ENCODE measurements around the gene TRIM29. TPM values are rescaled to one million over a fixed set of nuclear protein-coding genes. Genes with fewer than 3 reads are reported as not detected.

Gene TRIM29
- total and polyA plus RNA-seq, 2 of the 13 experiments (the other 11 are each of a cell fraction or from before 2014, with no cell fraction given): 0.86 TPM

DNA sequence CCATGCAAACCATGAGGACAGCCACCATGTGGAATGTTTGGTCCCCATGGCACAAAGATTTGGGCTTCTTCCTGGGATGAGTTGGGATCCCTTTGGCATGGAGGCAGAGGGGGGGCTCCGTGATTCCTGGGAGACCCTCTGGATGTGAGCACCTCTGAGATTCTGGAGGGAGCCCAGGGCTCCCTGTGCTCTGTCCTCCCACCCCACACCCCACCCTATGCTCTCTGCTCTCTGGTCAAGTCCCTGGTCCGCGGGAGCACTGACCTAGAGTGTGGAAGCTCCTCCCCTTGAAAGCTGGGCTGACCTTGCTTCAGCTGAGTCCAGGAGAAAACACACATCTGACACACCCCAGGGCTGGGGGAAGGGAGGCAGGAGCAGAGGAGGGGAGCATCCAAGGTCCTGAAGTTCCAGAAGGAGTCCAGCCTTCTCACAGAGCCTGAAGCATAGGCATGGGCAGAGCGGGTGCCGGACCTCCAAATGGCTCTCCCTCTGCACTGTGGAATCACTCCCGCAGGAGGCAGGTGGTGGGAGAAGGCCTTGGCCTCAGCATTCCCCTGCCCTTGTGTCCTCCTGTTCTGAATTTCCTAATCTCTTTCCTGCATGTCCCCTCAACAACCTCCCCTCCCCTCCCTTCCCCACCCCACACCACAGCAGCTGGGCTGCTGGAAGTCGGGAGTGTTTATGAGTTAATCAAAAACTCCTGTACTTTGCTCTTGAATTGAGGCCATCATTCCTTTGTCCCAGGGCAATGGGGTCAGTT lies 47.2 kb upstream of the TRIM29 start (continued):
- TF ChIP-seq, protein P1, sequence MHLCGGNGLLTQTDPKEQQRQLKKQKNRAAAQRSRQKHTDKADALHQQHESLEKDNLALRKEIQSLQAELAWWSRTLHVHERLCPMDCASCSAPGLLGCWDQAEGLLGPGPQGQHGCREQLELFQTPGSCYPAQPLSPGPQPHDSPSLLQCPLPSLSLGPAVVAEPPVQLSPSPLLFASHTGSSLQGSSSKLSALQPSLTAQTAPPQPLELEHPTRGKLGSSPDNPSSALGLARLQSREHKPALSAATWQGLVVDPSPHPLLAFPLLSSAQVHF (CRISPR knock-in tag; IDR thresholded peaks at IDR 0.05): no peak
- TF ChIP-seq TBP (CRISPR knock-in tag; IDR thresholded peaks at IDR 0.05) (no peak), TCF12 (IDR thresholded peaks at IDR 0.05) (no peak), TCF12 (CRISPR knock-in tag; IDR thresholded peaks at IDR 0.05) (peak; percentile 75), RARG (CRISPR knock-in tag; IDR thresholded peaks at IDR 0.05; ENCODE audit: low read depth) (no peak), ZNF543 (CRISPR knock-in tag; IDR thresholded peaks at IDR 0.05) (0 out of 2 replicates have a peak, but pooled peaks have one; percentile 46), ZFP37 (CRISPR knock-in tag; IDR thresholded peaks at IDR 0.05; ENCODE audit: borderline replicate concordance) (0 out of 2 replicates have a peak, but pooled peaks have one; percentile 28), ZNF782 (CRISPR knock-in tag; IDR thresholded peaks at IDR 0.05; ENCODE audit: borderline replicate concordance) (no peak), ZNF607 (CRISPR knock-in tag; IDR thresholded peaks at IDR 0.05; ENCODE audit: borderline replicate concordance) (no peak), HNRNPUL1 (IDR thresholded peaks at IDR 0.05; ENCODE audit: low read depth, low read length) (no peak), NR2F2 (IDR thresholded peaks at IDR 0.05; ENCODE audit: borderline replicate concordance, low read depth) (peak; percentile 61; the same call in 1 of the 2 replicates), ZFYVE20 (CRISPR knock-in tag; IDR thresholded peaks at IDR 0.05; ENCODE audit: borderline replicate concordance, low read depth) (no peak), NR2F6 (IDR thresholded peaks at IDR 0.05) (peak; percentile 86), NR2F6 (CRISPR knock-in tag; IDR thresholded peaks at IDR 0.05) (peak; percentile 83), ZFX (CRISPR knock-in tag; IDR thresholded peaks at IDR 0.05; ENCODE audit: low read depth) (peak; percentile 67; the same call in 1 of the 2 replicates), HNRNPK (IDR thresholded peaks at IDR 0.05; ENCODE audit: low read depth, low read length, poor library complexity, severe bottlenecking) (peak; percentile 53), KAT8 (CRISPR knock-in tag; IDR thresholded peaks at IDR 0.05) (0 out of 2 replicates have a peak, but pooled peaks have one; percentile 37), ZNF260 (CRISPR knock-in tag; IDR thresholded peaks at IDR 0.05; ENCODE audit: borderline replicate concordance, low read depth) (no peak), RBFOX2 (IDR thresholded peaks at IDR 0.05; ENCODE audit: low read depth, low read length) (0 out of 2 replicates have a peak, but pooled peaks have one; percentile 15), ZNF850 (CRISPR knock-in tag; conservative IDR thresholded peaks at IDR 0.05) (no peak), SMAD3 (CRISPR knock-in tag; IDR thresholded peaks at IDR 0.05) (no peak)
- TF ChIP-seq, protein P2, sequence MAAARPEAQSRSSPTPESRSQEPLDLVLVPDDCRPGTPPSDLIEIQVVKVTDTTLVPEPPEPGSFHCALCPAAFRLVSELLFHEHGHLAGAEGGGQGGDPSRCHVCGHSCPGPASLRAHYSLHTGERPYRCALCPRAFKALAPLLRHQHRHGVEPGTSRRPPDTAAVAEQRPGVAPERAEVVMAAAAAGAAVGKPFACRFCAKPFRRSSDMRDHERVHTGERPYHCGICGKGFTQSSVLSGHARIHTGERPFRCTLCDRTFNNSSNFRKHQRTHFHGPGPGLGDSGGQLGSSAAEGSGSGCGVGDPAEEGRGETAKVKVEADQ (CRISPR knock-in tag; IDR thresholded peaks at IDR 0.05; ENCODE audit: borderline replicate concordance): no peak
- TF ChIP-seq, protein P3, sequence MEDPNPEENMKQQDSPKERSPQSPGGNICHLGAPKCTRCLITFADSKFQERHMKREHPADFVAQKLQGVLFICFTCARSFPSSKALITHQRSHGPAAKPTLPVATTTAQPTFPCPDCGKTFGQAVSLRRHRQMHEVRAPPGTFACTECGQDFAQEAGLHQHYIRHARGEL (CRISPR knock-in tag; IDR thresholded peaks at IDR 0.05): no peak
- TF ChIP-seq, protein P4, sequence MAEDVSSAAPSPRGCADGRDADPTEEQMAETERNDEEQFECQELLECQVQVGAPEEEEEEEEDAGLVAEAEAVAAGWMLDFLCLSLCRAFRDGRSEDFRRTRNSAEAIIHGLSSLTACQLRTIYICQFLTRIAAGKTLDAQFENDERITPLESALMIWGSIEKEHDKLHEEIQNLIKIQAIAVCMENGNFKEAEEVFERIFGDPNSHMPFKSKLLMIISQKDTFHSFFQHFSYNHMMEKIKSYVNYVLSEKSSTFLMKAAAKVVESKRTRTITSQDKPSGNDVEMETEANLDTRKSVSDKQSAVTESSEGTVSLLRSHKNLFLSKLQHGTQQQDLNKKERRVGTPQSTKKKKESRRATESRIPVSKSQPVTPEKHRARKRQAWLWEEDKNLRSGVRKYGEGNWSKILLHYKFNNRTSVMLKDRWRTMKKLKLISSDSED (CRISPR knock-in tag; IDR thresholded peaks at IDR 0.05): no peak
- TF ChIP-seq, protein P5, sequence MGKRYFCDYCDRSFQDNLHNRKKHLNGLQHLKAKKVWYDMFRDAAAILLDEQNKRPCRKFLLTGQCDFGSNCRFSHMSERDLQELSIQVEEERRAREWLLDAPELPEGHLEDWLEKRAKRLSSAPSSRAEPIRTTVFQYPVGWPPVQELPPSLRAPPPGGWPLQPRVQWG (CRISPR knock-in tag; IDR thresholded peaks at IDR 0.05; ENCODE audit: borderline replicate concordance, low read depth): no peak

All from HepG2 (cell line).